Uterus (tissue), 4 donors: Measurements from ENCODE around the gene PPP1R7. TPM values are rescaled to one million over a fixed set of nuclear protein-coding genes. Genes with fewer than 3 reads are reported as not detected.

Experiments
- DNase-seq, 2 donors: peaks; one replicate each; pipeline ENCODE4 v3.0.0-alpha.2; 2019 to 2020
- H3K27ac ChIP-seq, 2 donors: fragments of 200-600 bp; sonication (generic); 1 replicate in 1 of 2; 2 replicates in 1 of 2; pipeline ENCODE4 v1.5.1; 2016 to 2018
- H3K27me3 ChIP-seq, 2 donors: fragments of 200-600 bp; sonication (generic); one replicate each; pipeline ENCODE4 v1.5.1; 2018 to 2019; ENCODE audit warnings: control low read depth in 1 of 2
- H3K36me3 ChIP-seq, 2 donors: fragments of 200-600 bp; sonication (generic); one replicate each; pipeline ENCODE4 v1.5.1; 2019; ENCODE audit warnings: control low read depth in 1 of 2
- H3K4me1 ChIP-seq, 2 donors: fragments of 200-600 bp; sonication (generic); one replicate each; pipeline ENCODE4 v1.5.1; 2018 to 2019; ENCODE audit warnings: control low read depth in 1 of 2
- H3K4me3 ChIP-seq, 2 donors: fragments of 200-600 bp; sonication (generic); 1 replicate in 1 of 2; 2 replicates in 1 of 2; pipeline ENCODE4 v1.5.1; 2018 to 2019; ENCODE audit warnings: mild to moderate bottlenecking in 1 of 2
- H3K9me3 ChIP-seq, 2 donors: fragments of 200-600 bp; sonication (generic); one replicate each; pipeline ENCODE4 v1.5.1; 2019; ENCODE audit warnings: control low read depth in 1 of 2
- POLR2A ChIP-seq, 2 donors: fragments of 450-650 bp; IDR thresholded peaks; one replicate each; pipeline ENCODE4 v1.6.1; 2016; ENCODE audit warnings: antibody characterized with exemption in 2 of 2, mild to moderate bottlenecking in 1 of 2, moderate library complexity in 1 of 2
- intact Hi-C: fragments of 100-400 bp; cut with DNase I; formaldehyde crosslinking; loops from one replicate; pipeline ENCODE4 v1.15.1; 2023; ENCODE audit warnings: low total_unique reads
- total RNA-seq, 4 donors: library from RNA; depleted of rRNA in 3 of 4; stranded (reverse); fragments of >200 nt in 3 of 4; gene quantifications; one replicate each; pipeline versions ENCODE4 v1.1.0 to v1.2.4, GENCODE V29; 2014 to 2023
- TF ChIP-seq, protein P1 (sequence below), 4 experiments: fragments of 200-600 bp in 2 of 4; fragments of 450-650 bp in 2 of 4; sonication (generic) in 2 of 4; IDR thresholded peaks; one replicate each; pipeline ENCODE4 v1.5.1; 2016 to 2019; ENCODE audit warnings: antibody characterized with exemption in 4 of 4, mild to moderate bottlenecking in 2 of 4, moderate library complexity in 1 of 4
- donor health status: DM: yes; HTN: yes; CAD: no.

Gene PPP1R7
- total RNA-seq, 4 donors from 2014 or later, result 8.5 to 43.6 (median 30.0) TPM

- Histone ChIP-seq H3K9me3 (no peaks in the 10 kb centered on the region), H3K27me3 (no peaks in the 10 kb centered on the region), H3K36me3 (no peaks in the 10 kb centered on the region), H3K27ac (no peak overlapping the region), H3K4me3 (no peak overlapping the region), H3K4me1 (no peaks in the 10 kb centered on the region)
- DNase-seq, result no peak
- TF ChIP-seq POLR2A (IDR thresholded peaks at IDR 0.05), result no peak
- TF ChIP-seq, protein P1, sequence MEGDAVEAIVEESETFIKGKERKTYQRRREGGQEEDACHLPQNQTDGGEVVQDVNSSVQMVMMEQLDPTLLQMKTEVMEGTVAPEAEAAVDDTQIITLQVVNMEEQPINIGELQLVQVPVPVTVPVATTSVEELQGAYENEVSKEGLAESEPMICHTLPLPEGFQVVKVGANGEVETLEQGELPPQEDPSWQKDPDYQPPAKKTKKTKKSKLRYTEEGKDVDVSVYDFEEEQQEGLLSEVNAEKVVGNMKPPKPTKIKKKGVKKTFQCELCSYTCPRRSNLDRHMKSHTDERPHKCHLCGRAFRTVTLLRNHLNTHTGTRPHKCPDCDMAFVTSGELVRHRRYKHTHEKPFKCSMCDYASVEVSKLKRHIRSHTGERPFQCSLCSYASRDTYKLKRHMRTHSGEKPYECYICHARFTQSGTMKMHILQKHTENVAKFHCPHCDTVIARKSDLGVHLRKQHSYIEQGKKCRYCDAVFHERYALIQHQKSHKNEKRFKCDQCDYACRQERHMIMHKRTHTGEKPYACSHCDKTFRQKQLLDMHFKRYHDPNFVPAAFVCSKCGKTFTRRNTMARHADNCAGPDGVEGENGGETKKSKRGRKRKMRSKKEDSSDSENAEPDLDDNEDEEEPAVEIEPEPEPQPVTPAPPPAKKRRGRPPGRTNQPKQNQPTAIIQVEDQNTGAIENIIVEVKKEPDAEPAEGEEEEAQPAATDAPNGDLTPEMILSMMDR (IDR thresholded peaks at IDR 0.05), result no peak
- intact Hi-C loops, result no loop called here
These were observed 22.0 kb upstream of the PPP1R7 start for GRCh38 chr2:241128266-241128665.

GRCh38 chr2:241129086-241129871, 21.0 kb upstream of the PPP1R7 start:
- intact Hi-C loops, result no loop called here
- no peaks in the 10 kb centered on the region for H3K36me3 ChIP-seq
- TF ChIP-seq, protein P1 (IDR thresholded peaks at IDR 0.05), result no peak
- no peak for TF ChIP-seq POLR2A (IDR thresholded peaks at IDR 0.05)
- H3K4me1 ChIP-seq, result no peaks in the 10 kb centered on the region
- no peaks in the 10 kb centered on the region for H3K27me3 ChIP-seq
- H3K4me3 ChIP-seq, result no peak overlapping the region
- no peaks in the 10 kb centered on the region for H3K9me3 ChIP-seq
- DNase-seq, result no peak
- H3K27ac ChIP-seq, result no peak overlapping the region

DNA sequence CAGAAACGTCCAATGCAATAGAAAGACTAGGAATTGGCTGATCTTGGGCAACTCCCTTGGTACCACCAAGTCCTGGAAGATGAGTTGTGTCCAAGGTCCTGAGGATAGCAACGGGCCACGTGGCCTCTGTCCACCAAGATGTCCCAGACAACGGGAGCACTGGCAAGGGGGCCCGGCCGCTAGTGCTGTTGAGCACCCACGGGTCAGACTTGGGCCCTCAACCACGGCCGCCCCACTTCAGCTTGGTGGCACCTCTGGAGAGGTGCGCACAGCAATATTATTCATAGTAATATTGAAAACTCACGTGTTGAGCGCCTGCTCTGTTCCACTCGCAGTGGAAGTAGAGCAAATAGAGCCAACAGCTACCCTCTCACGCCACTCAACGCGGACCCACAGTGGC, 20.0 kb upstream of the PPP1R7 start:
- no peak overlapping the region for H3K27ac ChIP-seq
- TF ChIP-seq POLR2A (IDR thresholded peaks at IDR 0.05), result no peak
- TF ChIP-seq, protein P1 (IDR thresholded peaks at IDR 0.05), result no peak
- H3K4me3 ChIP-seq, result no peak overlapping the region
- H3K4me1 ChIP-seq, result no peaks in the 10 kb centered on the region
- H3K36me3 ChIP-seq, result no peaks in the 10 kb centered on the region
- intact Hi-C loops, result no loop called here
- no peaks in the 10 kb centered on the region for H3K27me3 ChIP-seq
- H3K9me3 ChIP-seq, result no peaks in the 10 kb centered on the region
- DNase-seq, result no peak

DNA sequence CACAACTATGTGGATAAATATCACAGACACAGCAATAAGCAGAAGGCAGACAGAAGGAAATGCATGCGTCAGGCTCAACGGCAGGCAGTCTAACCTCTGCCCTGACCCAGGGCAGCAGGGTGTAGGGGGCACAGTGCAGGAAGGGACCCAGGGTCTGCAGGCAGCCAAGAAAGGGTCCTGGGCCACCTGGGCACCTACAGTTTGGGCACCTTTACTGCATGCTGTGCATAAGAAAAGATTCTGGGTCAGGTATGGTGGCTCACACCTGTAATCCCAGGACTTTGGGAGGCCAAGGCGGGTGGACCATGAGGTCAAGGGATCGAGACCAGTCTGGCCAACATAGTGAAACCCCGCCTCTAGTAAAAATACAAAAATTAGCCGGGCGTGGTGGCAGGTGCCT, 18.7 kb upstream of the PPP1R7 start:
- no peaks in the 10 kb centered on the region for H3K36me3 ChIP-seq
- H3K27ac ChIP-seq, result no peak overlapping the region
- no peaks in the 10 kb centered on the region for H3K9me3 ChIP-seq
- no peaks in the 10 kb centered on the region for H3K4me1 ChIP-seq
- no peaks in the 10 kb centered on the region for H3K27me3 ChIP-seq
- H3K4me3 ChIP-seq, result no peak overlapping the region
- intact Hi-C loops, result no loop called here
- TF ChIP-seq POLR2A (IDR thresholded peaks at IDR 0.05), result no peak
- TF ChIP-seq, protein P1 (IDR thresholded peaks at IDR 0.05), result no peak
- DNase-seq, result no peak

- Histone ChIP-seq H3K36me3 (no peaks in the 10 kb centered on the region), H3K9me3 (no peaks in the 10 kb centered on the region), H3K27me3 (no peaks in the 10 kb centered on the region), H3K27ac (no peak overlapping the region), H3K4me3 (no peak overlapping the region), H3K4me1 (no peaks in the 10 kb centered on the region)
- TF ChIP-seq, protein P1 (IDR thresholded peaks at IDR 0.05), result no peak
- intact Hi-C loops, result no loop called here
- DNase-seq, result no peak
These were observed 17.5 kb upstream of the PPP1R7 start for GRCh38 chr2:241132538-241133435.
